ENCODE measurements around the gene UBE2O.

The UBE2O gene

DNA sequence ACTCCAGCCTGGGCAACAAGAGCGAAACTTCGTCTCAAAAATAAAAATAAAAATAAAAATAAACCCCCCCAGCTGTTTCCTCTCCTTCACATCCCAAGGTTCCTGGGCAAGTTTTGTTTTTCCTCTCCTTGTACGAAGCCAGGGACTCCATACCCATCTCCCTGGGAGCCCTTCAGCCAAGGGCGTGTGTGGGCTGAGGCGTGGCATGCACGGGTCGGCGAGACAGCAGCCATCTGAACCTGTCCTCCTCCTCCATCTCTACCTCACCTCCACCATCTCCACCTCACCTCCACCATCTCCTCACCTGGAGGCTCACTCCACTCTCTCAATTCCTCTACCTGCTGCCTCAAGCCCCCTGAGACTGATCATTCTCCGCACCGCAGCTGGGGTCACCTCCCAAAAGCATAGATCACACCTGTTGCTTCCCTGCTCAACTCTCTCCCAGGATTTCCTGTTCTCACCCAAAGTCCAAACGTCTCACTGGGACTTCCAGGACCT, 31.3 kb upstream of the UBE2O start:
- no peak for DNase-seq

DNA sequence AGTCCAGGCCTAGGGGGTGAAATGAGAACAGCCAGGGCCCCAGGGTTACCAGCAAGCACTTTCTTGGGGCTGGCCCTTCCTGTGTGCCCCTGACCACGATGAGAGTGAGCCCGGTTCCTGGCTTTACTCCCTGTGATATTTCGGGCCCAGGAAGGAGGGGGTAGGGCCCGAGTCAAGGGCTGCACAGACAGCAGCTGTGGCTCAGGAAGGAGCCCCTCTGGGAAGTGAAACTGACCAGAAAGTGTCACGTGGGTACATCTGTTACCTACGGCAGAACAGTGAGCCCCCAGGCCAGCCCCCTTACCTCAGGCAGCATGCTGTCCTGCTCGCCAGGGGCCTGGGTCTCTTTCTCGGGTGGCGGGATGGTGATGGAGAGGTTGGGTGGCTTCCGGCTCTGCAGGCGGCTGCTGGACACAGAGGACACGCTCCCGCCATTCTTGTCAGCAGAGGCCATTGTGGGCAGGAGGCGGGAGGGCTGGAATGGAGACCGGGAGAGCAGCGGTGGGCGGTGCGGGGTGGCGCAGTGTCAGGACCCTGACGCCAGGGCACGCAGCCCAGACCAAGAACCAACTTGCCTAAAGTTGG, 28.2 kb upstream of the UBE2O start:
- no peak for DNase-seq

DNA sequence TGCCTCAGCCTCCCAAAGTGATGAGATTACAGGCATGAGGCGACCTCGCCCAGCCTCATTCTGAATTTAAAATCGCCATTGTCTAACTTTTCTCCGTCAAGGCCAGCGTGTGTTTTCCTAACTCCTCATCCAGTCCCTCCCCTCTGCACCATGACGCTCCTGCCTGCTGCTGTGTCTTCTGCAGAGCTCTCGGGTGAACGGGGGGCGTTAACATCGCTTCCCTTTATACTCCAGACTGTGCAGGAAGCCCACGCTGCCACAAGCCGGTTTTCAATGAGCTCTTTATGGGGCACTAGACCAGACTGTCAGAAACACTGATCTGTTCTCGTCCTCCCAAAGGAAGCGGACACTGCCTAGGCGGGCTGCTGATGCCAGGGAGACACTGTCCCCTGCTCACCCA, 27.7 kb upstream of the UBE2O start:
- DNase-seq = no peak

DNA sequence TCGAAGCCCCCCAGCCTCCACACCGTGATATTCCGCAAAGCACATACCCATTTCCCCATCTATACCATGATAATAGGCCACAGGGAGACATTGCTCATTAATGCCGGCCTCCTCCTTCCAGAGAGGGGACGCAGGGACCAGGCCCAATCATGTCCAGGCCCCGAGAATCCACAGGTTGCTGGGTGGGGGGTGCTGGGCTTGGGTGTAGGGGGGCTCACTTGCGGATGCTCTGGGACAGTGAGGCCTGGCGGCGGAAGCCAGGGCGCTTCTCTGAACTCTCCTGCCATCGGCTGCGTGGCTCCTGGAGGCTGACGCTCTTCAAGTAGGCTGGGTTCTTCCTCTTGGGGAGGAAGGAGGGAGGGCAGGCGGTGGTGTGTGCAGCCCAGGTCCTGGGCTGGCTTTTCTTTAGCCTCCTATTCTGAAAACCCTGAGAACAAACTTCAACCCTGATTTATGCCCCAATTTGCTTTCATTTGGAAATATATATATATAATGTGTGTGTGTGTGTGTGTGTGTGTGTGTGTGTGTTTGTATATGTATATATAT, 26.6 kb upstream of the UBE2O start:
- no peak for DNase-seq

DNA sequence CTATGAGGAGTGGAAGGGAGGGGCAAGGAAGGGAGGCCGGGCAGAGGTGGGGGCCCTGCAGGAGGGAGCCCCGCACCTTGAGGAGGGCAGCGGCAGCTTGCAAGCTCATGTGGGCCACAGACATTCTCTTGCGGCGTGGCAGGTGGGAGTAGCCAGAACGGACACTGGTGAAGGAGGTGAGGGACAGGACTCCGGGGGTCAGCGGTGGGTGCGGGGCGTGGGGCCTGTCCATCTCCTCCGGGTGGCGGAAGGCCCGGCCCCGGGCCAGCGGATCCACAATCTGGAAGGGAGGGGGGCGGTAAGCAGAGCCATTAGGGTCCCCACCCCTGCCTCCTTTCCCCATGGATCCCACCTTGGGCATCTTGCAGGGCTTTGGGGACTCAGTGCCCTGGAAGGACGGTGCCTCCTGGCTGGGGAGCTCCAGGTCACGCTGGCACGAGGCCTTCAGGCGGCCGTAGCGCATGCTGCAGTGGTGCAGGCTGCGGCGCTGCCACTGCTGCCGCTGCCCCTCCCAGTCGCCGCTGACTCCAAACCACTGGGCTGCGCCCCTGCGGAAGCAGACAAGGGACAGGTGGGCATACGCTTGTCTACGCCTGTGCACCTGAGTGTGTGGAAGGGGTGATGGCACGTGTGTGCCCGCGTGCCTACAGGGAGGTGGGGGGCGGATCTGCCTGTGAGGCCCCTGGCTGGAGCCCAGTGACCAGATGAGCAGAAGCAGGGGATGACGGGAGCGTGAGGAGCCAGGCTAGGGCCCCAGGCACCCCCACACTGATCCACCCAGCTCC, 26.0 kb upstream of the UBE2O start:
- no peak for DNase-seq

DNA sequence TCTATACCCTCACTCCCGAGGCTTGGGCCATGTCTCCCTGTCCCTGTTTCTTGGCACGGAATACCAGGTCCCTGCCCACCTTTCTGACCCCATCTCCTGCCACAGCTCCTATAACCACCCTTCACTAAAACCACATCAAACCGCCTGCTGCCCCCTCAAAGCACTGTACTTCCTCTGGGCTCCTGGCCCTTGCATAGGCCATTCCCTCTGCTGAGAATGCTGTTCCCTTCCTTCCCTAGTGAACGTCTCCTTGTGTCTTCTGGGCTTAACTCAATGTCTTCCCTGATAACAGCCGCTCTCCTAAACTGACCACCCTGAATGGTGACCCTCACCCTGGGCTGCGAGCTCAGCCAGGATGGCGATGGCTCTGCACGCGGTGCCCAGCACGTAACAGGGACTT, 25.1 kb upstream of the UBE2O start:
- DNase-seq = no peak

DNA sequence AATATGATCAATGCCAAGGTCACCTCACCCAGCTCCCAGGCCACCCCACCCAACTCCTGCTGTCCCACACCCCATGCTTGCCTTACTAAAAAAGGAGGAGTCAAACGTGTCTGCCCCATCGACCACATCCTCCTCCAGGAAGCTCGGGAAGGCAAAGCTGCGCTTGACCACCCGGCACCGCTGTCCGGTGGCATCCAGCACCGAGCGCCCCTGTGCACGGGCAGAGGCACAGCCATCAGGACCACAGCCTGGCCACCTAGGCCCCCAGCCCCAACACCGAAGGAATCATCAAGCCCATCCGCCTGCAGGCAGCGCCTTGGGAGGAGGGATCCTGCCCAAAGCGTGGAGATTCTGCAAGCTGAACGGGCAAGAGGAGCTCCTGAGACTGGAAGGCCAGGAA, 24.6 kb upstream of the UBE2O start:
- DNase-seq = no peak

DNA sequence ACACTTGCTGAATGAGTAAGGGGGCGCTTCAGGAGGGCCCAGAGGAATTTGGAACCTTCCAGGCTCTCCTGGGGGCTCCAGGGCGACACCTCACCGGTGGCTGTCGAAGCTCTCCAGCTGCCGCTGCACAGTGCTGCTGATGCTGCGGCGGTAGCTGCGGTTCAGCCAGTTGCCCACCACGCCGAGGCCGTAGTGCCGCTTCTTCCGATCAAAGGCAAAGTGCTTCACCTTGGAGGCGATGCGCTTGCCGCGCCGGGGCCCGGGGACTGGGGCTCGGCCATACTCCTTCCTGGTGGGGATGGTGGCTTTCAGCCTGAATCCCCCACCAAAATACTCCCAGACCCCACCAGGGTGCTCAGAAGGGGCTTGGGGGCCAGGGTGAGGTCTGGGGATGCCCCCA, 23.8 kb upstream of the UBE2O start:
- DNase-seq = no peak

DNA sequence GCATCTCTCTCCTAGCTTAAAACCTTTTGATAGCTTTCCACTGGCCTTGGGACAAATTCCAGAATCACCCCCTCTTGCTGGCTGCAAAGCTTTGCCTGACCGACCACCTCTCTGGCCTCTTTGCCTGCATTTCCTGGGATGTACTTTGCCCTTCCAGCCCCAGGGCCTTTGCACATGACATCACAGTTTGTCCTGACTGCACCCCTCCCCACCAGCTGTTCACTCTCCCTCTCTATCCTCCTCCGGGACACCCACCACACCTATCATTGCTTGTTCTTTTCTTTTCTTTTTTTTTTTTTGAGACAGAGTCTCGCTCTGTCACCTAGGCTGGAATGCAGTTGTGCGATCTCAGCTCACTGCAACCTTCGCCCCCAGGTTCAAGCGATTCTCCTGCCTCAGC, 22.4 kb upstream of the UBE2O start:
- no peak for DNase-seq

DNA sequence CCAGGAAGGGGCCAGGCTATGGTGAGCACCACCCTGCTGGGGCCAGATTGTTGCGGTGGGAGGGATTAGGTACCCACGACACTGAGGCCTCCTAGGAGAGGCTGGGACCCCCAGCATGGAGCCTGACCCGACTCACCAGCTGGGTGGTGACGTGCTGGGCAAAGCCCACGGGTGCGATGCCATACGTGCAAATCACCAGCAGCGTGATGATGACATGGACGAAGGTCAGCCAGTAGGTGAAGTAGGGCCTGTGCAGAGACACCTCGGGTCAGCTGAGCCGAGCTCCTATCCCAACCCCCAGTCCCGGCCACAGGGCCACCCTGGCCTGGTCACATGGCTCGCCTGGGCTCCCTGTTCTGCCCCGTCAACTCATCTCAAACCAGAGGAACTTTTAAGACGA, 21.9 kb upstream of the UBE2O start:
- DNase-seq = no peak

DNA sequence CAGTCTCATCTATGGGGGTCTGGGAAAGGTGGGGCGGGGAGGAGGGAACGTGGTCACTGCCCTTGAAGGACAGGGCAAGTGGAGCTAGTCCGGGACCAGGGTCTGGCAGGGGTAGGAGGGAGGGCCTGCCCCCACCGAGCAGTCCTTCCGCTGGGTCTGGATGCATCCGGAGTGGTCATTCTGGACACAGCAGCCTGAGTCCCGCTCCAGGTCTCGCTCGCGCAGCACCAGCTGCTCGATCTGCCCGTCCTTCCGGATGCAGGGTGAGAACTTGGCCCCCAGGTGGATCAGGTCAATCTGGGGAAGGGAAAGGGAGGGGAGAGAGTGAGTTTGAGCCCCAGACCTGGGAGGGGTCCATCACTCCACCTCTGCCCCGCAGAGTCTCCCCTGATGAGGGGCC, 21.3 kb upstream of the UBE2O start:
- no peak for DNase-seq

DNA sequence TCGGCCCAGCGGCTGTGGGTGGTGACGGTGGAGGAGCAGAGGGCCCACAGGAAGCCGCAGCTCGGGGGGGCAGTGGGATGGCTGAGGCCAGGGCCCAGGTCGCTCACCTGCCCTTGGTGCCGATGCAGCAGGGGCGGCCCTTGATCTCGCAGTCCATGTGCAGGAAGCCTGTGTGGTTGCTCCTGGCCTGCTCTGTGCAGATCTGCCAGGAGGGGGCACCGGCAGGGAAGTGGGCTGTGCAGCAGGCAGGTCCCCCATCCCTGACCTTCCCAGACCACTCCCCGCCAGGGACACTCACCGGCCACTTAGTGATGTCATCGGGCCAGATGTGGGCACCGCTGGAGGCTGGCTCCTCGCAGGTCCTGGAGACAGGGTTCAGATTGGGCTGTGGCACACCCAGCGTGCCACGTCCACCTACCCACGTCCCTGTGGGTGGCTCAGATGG, 20.6 kb upstream of the UBE2O start:
- no peak for DNase-seq

DNA sequence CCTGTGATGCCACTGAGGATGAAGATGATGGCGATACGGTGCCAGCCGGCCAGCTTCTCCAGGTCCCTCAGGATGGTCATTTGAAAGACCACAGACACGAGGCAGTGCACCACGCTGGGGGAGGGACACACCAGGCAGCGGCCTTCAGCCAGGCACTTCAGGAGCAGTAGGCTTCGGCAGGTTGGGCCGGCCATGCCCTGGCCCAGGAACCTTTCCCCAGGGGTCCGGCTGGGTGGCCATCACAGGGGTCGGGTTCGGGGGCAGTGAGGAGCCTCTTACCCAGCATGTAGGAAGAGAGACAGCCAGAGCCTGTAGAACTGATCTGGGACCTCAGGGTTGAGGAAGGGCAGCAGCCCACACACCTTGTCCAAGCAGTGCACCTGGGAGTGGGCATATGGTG, 19.8 kb upstream of the UBE2O start:
- no peak for DNase-seq

DNA sequence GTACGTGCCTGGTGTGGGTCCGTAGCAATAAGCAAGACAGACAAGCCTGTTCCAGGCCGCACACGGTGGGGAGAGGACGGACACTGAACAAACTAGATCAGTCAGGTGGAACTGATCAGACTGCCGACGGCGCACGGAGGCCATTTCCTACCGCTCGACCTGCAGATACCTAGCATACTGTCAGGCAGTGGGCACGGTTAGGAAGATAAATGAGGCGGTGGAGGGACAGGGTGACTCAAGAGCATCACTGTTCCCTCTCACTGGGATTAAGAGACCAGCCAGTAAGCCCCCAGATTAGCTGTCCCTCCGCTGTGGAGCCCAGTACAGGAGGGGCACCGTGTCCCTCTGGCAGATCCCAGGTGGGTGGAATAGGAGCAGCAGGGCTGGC, 19.3 kb upstream of the UBE2O start:
- no peak for DNase-seq

DNA sequence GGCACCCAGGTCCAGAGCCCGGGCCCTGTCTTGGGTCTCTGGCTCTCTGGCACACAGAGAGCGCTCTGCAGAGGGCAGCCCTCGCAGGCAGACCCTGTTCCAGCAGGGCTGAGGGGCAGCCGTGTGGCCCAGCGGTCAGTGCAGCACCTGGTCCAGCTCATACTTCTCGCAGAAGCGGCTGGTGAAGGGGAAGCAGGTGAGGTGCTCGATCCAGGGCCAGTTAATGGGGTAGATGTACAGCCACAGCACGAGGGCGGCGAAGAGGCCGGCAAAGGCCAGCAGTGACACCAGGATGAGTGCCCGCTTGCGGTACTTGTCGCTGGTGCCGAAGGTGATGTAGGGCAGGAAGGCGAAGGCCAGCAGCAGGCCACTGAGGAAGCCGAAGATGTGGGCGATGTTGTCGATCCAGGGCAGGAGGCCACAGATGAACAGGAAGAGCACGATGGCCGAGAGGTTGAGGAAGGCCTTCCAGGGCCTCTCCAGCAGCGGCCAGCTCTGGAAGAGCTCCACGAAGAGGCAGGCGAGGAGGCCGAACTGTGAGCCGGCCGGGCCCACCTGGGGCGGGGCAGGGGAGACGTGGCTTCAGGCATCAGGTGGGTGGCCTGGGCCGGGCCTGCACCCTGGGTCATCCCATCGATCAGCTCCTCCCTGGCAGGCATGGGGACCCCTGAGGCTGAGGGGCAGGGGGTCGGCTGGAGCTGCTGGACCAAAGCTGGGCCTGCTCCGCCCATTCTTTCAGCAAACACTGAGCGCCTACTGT, 18.7 kb upstream of the UBE2O start:
- DNase-seq = no peak

DNA sequence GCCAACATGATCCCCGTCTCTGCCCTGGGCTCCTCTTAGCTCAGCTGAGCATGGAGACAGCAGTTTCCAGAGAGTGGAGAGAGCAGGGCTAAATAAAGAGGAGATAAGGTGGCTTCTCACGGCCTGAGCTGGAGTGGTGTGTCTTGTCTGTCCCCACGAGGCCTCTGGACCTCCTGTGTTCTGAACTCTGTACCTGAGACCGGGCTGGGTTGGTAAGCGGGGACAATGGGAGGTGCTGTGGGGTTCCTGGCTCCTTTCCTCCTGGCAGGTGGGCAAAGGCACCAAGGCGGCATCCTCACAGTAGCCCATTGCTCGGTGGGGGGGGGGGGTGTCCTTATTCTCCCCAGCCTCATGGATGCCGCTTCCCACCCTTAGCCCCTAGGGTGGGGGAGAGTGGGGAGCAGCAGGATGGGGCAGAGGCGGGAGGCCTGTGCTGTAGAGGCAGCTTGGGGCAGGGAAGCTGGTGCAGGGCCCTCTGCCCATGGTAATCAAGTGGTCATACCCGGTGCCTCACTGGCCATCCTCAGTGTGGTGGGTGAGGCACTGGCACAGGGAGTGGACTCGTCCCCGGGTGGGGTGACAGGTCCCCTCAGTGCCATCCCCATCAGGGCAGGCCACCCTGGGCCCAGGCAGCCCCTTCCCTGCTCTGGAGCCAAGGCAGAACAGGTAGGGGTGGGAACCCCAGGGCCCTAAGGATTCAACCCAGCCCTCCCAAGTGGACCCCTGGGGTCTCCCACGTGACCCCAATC, 17.2 kb upstream of the UBE2O start:
- no peak for DNase-seq

DNA sequence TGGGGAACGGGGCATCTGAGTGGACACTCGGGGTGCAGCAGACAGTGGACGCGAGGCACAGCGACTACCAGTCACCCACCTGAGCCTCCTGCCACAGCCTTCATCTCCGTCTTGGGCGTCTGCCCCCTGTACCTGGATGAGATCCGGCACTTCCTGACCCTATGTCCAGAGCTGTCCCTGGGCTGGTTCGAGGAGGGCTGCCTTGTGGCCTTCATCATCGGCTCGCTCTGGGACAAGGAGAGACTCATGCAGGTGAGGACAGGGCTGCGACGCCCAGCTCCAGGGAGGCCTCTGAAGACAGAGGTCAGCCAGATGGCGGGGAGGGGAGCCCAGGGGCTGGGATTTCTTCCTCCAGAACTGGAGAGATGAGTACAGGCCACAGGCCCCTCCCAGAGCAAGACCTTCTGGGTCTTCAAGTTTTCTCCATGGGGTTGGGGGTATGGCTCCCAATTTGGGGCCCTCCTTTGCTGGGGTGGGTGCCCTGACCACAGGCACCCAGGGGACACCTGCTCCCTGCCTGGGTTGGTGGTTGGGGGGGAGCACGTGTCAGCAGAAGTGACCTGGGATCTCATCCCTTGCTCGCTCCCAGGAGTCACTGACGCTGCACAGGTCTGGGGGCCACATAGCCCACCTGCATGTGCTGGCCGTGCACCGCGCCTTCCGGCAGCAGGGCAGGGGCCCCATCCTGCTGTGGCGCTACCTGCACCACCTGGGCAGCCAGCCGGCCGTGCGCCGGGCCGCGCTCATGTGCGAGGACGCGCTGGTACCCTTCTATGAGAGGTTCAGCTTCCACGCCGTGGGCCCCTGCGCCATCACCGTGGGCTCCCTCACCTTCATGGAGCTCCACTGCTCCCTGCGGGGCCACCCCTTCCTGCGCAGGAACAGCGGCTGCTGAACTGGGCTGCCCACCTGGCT, 16.4 kb upstream of the UBE2O start:
- DNase-seq = no peak

DNA sequence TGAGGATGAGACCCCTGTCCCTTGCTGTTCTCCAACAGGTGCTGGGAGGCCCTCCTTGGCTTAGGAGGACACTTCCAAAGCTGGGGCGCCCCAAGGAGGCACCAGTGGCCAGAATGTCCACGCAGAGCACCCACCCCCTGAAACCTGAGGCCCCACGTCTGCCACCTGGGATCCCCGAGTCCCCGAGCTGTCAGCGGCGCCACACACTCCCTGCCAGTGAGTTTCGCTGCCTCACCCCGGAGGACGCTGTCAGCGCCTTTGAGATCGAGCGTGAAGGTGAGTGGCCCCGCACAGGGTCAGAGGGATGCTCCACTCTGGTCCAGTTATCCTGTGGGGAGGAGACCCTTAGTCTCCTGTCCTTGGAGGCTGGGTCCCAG, 15.7 kb upstream of the UBE2O start:
- DNase-seq = no peak

DNA sequence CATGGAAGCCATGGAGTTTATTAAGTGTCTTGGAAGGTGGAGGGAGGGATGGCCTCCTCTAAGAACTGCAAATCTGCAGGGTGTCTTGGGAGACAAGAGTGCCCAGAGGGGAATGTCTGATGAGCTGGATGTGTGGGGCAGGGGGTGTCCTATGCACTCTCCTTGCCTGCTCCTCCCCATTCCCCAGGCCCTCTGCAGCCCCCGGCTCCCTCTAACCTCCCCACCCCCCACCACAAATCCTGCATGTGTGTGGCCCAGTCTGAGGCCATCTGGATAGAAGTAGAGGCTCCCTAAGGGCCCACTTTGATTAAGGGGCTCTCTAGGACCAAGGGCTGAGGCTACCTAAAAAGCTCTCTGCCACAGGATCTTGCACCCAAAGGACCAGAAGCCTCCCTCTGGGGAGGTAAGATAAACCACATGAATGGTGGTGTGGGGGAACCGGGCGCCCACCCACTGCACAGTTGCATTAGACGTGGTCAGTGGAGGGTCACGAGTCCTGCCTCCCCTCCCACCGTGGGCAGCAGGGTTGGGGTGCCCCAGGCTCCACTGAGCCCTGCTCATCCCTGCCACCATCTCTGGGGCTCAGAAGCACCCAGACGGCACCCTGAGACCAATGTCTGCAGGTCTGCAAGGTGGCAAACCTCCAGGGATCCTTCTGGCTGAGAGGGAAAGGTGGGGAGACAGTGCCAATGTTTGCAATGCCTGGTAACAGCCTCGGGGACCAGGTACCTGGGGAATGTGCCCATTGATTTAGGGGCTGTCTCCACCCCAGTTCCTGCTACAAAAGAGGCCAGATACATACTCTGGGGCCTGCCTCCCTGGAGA, 15.1 kb upstream of the UBE2O start:
- DNase-seq = no peak

DNA sequence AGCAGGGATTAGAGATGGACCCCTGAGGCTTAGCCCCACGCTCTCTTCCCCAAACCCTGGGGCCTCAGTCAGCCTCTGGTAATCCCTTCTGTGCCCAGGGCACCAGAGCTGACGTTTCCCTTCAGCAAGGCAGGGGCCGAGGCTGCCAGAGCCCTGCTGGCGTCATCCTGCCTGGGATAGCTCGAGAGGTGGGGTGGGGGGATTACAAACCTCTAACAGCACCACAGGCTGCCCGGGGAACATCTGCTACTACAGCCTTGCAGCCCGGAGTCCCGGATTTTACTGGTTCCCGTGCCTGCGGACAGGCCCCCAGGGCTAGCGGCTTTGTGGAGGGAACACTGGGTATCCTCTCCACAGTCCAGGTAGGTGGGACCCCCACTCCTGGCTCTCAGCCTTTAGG, 14.4 kb upstream of the UBE2O start, which contains the start of gene AANAT:
Gene AANAT, plus strand, starts transcription at position 238 of the 400 bp plus-strand sequence. CDS start 1,144 bp downstream, outside the sequence.
- no peak for DNase-seq

DNA sequence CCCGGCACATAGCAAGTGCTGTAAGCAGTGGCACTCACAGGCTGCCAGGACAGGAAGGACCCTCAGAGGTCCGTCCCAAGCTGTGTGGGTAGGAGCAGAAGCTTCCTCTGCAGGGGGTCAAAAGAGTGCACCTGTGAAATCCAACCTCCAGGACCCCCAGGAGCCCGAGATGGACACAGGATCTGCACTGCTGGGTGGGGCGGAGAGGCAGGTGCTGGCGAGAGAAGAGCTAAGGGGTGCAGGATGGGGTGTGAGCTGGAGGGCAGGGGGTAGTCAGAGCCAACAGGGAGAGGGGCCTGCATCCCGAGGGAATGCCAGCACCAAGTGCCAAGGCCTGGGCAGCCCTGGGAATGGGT, 13.8 kb upstream of the UBE2O start:
- no peak for DNase-seq
